ENCODE measurements around the gene POLR2F. TPM values are rescaled to one million over a fixed set of nuclear protein-coding genes. Genes with fewer than 3 reads are reported as not detected.

Gene POLR2F
- total RNA-seq, 1 experiment from 2014 or later: 111 TPM

GRCh38 chr22:38014083-38014482 lies 60.6 kb downstream of the POLR2F start:
- H3K27me3 Mint-ChIP-seq (ENCODE audit: unreplicated experiment): no peaks in the 10 kb centered on the region
- BruUV-seq (replicated peaks): no TSS peak
- no peaks in the 10 kb centered on the region for H3K9me3 Mint-ChIP-seq (ENCODE audit: low read depth, unreplicated experiment)
- no peak for DNase-seq
- peaks cover 29% of the 10 kb centered on the region for H3K4me1 Mint-ChIP-seq (ENCODE audit: low read depth, unreplicated experiment)
- TF ChIP-seq, protein P1, sequence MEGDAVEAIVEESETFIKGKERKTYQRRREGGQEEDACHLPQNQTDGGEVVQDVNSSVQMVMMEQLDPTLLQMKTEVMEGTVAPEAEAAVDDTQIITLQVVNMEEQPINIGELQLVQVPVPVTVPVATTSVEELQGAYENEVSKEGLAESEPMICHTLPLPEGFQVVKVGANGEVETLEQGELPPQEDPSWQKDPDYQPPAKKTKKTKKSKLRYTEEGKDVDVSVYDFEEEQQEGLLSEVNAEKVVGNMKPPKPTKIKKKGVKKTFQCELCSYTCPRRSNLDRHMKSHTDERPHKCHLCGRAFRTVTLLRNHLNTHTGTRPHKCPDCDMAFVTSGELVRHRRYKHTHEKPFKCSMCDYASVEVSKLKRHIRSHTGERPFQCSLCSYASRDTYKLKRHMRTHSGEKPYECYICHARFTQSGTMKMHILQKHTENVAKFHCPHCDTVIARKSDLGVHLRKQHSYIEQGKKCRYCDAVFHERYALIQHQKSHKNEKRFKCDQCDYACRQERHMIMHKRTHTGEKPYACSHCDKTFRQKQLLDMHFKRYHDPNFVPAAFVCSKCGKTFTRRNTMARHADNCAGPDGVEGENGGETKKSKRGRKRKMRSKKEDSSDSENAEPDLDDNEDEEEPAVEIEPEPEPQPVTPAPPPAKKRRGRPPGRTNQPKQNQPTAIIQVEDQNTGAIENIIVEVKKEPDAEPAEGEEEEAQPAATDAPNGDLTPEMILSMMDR (IDR thresholded peaks at IDR 0.05; ENCODE audit: unreplicated experiment): no peak
- intact Hi-C loops (cut with micrococcal nuclease; ENCODE audit: unreplicated experiment): no loop called here
- H3K4me3 Mint-ChIP-seq (ENCODE audit: low read depth, unreplicated experiment): no peak overlapping the region
- no peak overlapping the region for H3K27ac Mint-ChIP-seq (ENCODE audit: unreplicated experiment)
- peaks cover 3% of the 10 kb centered on the region for H3K36me3 Mint-ChIP-seq (ENCODE audit: insufficient read depth, unreplicated experiment)
- CTCF ChIA-PET: no interaction called here

DNA sequence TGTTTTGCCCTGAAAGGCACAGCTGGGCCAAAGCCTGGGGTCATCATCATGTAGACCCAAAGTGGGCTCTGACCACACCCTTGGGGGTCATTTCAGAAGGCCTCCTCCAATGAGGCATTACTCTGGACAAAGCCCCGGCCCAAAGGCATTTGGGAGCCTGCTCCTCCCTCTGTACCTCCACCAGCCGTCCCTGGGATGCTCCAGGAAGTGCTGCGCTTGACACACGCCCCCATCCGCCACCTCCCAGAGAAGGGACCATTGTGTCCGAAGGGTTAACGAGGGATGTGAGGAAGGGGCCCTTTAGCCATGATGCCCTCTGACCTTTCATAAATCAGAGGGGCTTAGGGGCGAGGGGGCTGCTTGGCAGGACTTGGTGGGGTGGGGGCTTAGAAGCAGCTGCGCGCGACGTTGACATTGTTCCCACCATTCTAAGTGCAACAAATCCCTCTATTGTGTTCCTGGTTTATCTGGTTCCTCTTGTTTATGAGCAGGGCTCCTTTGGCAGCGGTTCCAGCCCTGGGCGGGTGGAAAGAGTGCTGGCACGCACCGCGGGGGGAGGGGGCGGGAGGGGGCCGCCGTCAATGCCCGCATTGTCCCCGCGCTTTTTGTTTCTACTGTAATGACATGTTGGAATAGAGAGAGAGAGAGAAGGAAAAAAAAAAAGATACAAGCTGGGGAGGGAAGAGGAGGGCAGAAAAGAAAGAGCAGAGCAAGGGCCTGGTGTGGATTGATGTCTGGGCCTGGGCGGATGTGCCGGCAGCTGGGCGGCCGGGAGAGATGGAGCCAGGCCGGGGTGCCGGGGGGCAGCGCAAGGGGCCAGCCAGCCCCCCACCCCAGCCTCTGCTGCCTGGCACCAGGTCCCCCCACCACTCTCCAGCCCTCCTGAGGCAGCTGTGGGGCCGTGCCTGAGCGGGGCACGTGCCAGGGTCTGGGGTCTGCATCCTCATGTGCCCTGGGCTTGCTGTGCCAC lies 63.0 kb downstream of the POLR2F start:
- DNase-seq: peak; percentile 78
- no TSS peak for BruUV-seq (replicated peaks)
- peaks cover 3% of the 10 kb centered on the region for H3K36me3 Mint-ChIP-seq (ENCODE audit: insufficient read depth, unreplicated experiment)

DNA sequence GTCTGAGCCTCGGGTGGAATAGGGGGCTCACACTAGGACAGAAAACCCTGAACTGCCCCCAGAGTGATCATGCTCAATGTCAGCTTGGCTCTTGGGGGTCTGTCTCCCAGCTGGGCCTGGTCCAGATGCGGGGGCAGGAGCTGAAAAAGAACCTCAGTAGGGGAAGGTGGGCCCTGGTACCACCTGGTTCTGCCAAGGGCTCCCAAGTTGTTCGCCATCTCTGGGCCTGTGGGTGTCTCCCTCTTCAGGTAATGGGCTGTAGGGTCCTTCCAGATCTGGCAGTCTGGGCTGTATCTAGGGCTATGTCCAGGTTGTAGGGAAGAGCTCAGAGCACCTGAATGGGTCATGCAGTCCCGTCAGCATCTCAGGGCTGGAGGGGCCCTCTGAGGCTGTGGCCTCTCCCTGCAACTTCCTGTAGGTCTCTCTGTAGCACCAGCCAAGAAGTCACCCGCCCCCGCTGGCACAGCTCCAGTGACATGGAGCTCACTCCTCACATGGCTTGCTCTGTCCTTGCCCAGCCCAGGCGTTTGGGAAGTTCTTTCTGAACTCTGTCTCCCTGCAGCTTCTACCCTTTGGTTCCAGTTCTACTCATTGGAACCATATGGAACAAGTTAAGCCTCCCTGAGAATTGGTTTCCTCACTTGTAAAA lies 63.9 kb downstream of the POLR2F start:
- no peak overlapping the region for H3K4me3 Mint-ChIP-seq (ENCODE audit: low read depth, unreplicated experiment)
- CTCF ChIA-PET: interaction anchor here (0.6 to 1.2 kb wide), 6 partner anchors 9 to 374 kb away, joined by 3 to 4 read pairs (median 3); partner anchors contain the start of gene PICK1
- no peak overlapping the region for H3K27ac Mint-ChIP-seq (ENCODE audit: unreplicated experiment)
- TF ChIP-seq, protein P1 (IDR thresholded peaks at IDR 0.05; ENCODE audit: unreplicated experiment): no peak
- peaks cover 3% of the 10 kb centered on the region for H3K36me3 Mint-ChIP-seq (ENCODE audit: insufficient read depth, unreplicated experiment)
- peak; percentile 72 for DNase-seq
- no peaks in the 10 kb centered on the region for H3K27me3 Mint-ChIP-seq (ENCODE audit: unreplicated experiment)
- H3K4me1 Mint-ChIP-seq (ENCODE audit: low read depth, unreplicated experiment): peaks cover 29% of the 10 kb centered on the region
- BruUV-seq (replicated peaks): no TSS peak
- intact Hi-C loops (cut with micrococcal nuclease; ENCODE audit: unreplicated experiment): loop anchor here (1.0 kb wide), 1 partner anchor 17 kb away; no protein-coding TSS in a partner anchor
- no peaks in the 10 kb centered on the region for H3K9me3 Mint-ChIP-seq (ENCODE audit: low read depth, unreplicated experiment)

More for the DNA sequence above, 63.0 kb downstream of the POLR2F start:
- H3K4me3 Mint-ChIP-seq (ENCODE audit: low read depth, unreplicated experiment): peak overlapping the region; percentile 19
- intact Hi-C loops (cut with micrococcal nuclease; ENCODE audit: unreplicated experiment): loop anchor here (1.0 kb wide), 1 partner anchor 16 kb away; no protein-coding TSS in a partner anchor
- TF ChIP-seq, protein P1 (IDR thresholded peaks at IDR 0.05; ENCODE audit: unreplicated experiment): no peak
- no peaks in the 10 kb centered on the region for H3K27me3 Mint-ChIP-seq (ENCODE audit: unreplicated experiment)
- H3K27ac Mint-ChIP-seq (ENCODE audit: unreplicated experiment): peak overlapping the region; percentile 72
- CTCF ChIA-PET: interaction anchor here (0.5 to 1.2 kb wide), 4 partner anchors 11 to 373 kb away, joined by 3 read pairs; partner anchors contain the start of gene PICK1
- no peaks in the 10 kb centered on the region for H3K9me3 Mint-ChIP-seq (ENCODE audit: low read depth, unreplicated experiment)
- H3K4me1 Mint-ChIP-seq (ENCODE audit: low read depth, unreplicated experiment): peaks cover 29% of the 10 kb centered on the region
